GM21723 (cell line): ENCODE results near the gene CDC42BPA.
"Not testable (repeated sequence)": the region's sequence is repeated elsewhere in the genome, so short reads cannot be mapped to it uniquely, and the experiment has no call there.

Source experiments
- ATAC-seq: cut with Tn5 transposase; IDR thresholded peaks from one replicate; pipeline ENCODE4 v1.9.1; 2021; ENCODE audit warnings: mild to moderate bottlenecking, moderate library complexity; ENCODE audit not compliant: unreplicated experiment

The CDC42BPA gene

GRCh38 chr1:226973371-226973897, 344.9 kb downstream of the CDC42BPA start:
- no peak for ATAC-seq

GRCh38 chr1:226972931-226973330, 345.4 kb downstream of the CDC42BPA start:
- no peak for ATAC-seq

GRCh38 chr1:226971765-226972164, 346.5 kb downstream of the CDC42BPA start:
- no peak for ATAC-seq

GRCh38 chr1:226967665-226968064, 350.6 kb downstream of the CDC42BPA start:
- no peak for ATAC-seq

- no peak for ATAC-seq
Observed at GRCh38 chr1:226966683-226967082, 351.6 kb downstream of the CDC42BPA start.

- ATAC-seq: no peak
Observed at GRCh38 chr1:226965581-226966440, 352.5 kb downstream of the CDC42BPA start.

- no peak for ATAC-seq
Observed at GRCh38 chr1:226964611-226965486, 353.4 kb downstream of the CDC42BPA start.

- no peak for ATAC-seq
Observed at GRCh38 chr1:226964068-226964425, 354.2 kb downstream of the CDC42BPA start.

- ATAC-seq: no peak
Observed at GRCh38 chr1:226962421-226963391, 355.6 kb downstream of the CDC42BPA start.

GRCh38 chr1:226960944-226961765, 357.1 kb downstream of the CDC42BPA start:
- no peak for ATAC-seq

GRCh38 chr1:226960256-226960655, 358.0 kb downstream of the CDC42BPA start:
- no peak for ATAC-seq

- no peak for ATAC-seq
Observed at GRCh38 chr1:226958300-226958699, 360.0 kb downstream of the CDC42BPA start.

GRCh38 chr1:226957714-226958113, 360.6 kb downstream of the CDC42BPA start:
- no peak for ATAC-seq

- ATAC-seq: no peak
Observed at GRCh38 chr1:226956942-226957713, 361.2 kb downstream of the CDC42BPA start.

- not testable (repeated sequence) for ATAC-seq
Observed at GRCh38 chr1:226955857-226956256, 362.4 kb downstream of the CDC42BPA start.

- no peak for ATAC-seq
Observed at GRCh38 chr1:226954777-226955176, 363.5 kb downstream of the CDC42BPA start.

GRCh38 chr1:226954337-226954736, 364.0 kb downstream of the CDC42BPA start:
- ATAC-seq: no peak

GRCh38 chr1:226953175-226953800, 365.0 kb downstream of the CDC42BPA start:
- no peak for ATAC-seq

- ATAC-seq: no peak
Observed at GRCh38 chr1:226952118-226952441, 366.2 kb downstream of the CDC42BPA start.
